ENCODE measurements around the gene CRY1.

DNA sequence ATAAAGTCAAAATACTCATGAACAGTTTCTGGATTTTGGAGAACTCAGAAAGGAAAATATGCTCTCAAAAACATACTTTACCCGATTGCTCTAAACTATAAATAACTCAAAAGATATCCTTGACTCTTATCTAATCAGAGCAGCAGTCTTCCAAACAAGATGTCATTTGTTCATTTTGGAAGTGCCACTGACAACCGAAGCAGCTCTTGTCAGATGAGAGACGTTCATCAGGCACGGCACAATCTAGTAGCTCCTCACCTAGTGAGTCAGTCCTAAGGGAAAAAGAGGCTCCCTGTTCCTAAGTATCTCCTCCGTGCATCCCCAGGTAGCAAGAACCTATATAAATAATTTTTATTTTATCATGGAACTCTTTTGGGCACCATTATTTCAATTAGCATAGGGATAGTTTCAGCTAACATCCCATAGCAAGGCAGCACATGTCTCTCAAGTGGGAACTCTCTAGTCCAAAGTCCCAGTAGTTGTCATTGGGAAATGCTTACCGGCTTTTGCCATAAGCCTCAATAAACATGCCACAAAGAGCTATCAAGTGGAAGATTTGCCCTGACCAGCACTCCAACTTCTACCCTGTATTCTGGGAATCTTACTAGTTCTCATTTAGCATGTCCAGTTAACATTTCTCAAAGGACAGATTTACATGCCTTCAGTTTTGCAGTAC, 151.7 kb downstream of the CRY1 start:
- TF ChIP-seq, protein P1, sequence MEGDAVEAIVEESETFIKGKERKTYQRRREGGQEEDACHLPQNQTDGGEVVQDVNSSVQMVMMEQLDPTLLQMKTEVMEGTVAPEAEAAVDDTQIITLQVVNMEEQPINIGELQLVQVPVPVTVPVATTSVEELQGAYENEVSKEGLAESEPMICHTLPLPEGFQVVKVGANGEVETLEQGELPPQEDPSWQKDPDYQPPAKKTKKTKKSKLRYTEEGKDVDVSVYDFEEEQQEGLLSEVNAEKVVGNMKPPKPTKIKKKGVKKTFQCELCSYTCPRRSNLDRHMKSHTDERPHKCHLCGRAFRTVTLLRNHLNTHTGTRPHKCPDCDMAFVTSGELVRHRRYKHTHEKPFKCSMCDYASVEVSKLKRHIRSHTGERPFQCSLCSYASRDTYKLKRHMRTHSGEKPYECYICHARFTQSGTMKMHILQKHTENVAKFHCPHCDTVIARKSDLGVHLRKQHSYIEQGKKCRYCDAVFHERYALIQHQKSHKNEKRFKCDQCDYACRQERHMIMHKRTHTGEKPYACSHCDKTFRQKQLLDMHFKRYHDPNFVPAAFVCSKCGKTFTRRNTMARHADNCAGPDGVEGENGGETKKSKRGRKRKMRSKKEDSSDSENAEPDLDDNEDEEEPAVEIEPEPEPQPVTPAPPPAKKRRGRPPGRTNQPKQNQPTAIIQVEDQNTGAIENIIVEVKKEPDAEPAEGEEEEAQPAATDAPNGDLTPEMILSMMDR (IDR thresholded peaks at IDR 0.05): no peak
- no peak for TF ChIP-seq POLR2A (IDR thresholded peaks at IDR 0.05)
